Hippocampal formation (tissue), 2 donors: ENCODE data around the gene ARX.

Source experiments
- DNase-seq, 2 donors: peaks; one replicate each; lab custom pipeline; 2025; lab: John Stamatoyannopoulos, UW

ARX gene

DNA sequence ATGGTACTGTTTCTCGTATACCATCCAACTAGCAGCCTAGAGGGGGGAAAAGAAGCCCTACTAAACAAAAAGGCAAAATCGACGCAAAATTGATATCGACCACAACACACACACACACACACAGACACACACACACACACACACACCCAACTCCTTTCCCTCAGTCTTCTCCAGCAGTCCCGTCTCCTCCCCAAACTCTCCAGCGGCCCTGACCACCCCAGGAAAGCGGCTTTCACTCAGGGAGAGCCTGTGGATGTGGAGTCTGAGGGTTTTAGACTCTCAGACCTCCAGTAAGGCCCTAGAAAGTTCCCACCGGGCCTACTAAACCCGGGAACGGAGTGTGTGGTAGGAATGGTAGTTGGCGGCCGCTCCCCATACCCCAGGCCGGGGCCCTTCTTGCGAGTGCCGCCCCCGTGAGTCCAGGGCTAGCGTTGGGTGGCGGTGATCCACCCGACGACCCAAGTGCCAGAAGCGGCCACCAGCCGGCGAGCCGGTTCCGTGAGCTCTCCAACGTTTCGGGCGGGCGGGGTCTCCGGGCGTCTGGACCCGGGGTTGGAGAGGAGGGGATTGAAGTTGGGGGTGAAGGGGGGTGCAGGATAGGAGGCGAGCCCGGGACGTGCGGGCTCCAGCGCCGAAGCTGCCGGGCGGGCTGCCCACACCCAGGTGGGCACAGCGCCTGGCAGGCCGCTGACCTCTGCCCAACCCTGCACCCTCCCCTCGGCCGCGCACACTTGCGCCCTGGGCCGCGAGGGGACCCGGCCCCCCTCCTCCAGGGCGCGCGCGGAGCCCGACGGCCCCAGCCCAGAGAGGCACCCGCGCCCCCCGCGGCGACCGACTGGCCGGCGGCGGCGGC lies 13.7 kb downstream of the ARX start:
- no peak for DNase-seq

DNA sequence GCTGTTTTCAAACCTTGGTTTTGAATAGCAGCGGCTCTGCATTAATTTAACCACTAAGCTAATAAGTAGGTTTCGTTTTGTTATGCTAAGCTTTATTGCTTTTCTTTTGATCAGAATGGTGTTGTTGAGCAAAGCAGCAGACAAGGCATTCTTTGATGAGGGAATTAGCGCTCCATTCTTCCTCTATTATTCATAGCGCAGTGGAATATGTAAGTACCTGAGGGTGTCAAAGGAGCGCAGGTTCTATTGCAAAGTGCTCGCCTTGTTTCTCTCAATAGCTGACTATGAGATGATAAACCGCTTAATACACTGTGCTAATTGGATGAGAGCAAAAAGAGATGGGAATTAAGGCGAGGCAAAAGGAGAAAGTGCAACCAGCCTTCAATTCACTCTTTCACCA lies 16.3 kb downstream of the ARX start:
- DNase-seq, result no peak

DNA sequence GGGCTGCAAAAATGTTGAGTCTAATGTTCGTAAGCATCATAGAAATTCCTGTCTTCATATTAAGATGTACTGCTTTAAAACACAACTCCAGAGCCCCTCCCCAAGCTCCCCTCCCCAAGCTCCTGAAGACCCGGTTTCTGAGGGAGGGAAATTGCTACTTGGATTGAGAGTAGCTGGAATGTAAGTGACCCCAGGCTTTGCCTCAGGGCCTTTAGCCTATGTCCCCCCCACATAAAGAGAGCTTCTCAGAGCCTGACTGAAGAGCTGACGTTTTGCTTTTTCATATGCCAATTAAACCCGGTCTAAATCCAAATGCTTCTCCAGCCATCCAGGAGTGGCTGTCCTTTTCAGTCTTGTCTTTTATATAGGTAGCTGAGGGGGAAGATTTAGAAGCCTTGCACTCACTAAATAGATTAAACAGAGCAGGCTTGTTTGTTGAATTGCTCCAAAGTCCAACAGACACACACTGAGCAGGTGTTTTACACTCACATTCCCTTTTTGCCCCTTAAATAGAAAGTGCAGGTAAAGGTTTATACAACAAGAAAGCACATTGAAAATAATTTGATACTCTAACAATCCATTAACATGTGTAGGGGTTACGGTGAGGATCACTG lies 19.6 kb downstream of the ARX start:
- DNase-seq, result no peak

DNA sequence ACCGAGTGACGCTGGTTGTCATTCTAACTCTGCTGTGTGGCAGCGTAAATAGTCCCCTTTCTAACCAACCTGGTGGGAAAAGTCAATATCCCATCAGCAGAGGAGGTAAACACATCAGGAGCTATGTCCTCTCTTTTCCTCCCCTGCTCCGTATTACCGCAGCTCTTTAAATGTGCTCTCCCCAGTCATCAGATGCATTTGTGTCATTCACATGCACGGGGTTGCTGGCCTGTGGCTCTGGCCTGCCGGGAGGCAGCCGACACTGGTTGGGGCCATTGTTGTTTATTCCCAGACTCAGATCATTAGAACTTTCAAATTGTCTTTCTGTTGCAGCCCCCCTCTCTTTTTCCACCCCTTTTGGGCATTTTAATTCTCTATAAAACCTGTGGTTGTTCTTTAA lies 21.9 kb downstream of the ARX start:
- DNase-seq, result no peak

DNA sequence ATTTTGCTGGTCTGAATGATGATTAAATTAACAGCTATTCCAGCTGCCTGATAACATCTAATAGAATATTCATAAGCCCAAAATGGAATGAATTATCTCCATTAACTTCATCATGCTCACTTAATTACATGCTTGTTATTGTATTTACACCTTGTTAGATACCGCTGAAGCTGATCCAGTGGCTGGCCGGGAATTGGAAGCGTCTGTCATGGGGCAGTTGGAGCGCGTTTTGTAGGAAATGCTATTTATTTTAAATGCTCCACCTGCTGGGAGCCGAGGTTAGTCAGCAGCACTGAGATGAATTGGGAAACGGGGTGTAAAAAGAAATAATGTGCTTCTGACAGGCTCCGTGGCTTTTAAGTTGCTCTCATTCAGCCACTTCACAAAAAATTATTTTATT lies 25.2 kb downstream of the ARX start:
- DNase-seq, result no peak

DNA sequence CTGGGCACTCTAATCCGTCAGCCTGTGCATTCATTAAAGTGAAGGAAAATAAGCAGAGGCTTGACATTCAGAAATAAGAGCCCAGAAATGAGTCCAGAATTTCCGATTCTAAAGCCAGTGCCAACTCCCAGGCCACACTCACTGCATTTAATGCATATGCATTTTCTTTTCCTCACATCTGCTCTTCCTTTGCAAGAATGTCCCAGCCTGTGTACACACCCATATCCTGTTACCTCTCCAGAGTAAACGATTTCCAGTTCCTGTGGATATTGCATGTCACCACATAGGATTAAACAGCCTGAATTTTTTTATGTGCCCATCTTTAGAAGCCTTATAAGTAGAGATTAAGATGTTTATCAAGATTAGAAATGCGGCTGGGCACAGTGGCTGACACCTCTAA lies 27.5 kb downstream of the ARX start:
- DNase-seq, result no peak

DNA sequence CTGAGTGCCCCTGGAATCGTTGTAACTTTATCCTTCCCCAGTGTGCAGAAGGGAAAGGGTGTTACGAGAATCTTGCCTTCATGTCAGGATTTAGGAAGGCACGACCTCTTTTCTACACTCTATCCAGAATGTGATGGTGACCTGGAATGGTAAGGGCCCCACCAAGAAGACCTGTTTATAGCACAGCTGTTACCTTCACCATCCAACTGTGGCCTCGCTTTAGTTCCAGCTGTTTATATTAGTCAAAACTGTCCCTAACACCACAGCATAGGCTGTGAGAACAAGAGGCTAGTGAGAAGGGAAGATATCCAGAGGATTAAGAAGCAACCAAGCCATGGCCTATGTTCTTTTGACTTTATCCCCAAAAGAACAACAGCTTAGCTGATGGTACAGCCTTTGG lies 28.0 kb downstream of the ARX start:
- no peak for DNase-seq

DNA sequence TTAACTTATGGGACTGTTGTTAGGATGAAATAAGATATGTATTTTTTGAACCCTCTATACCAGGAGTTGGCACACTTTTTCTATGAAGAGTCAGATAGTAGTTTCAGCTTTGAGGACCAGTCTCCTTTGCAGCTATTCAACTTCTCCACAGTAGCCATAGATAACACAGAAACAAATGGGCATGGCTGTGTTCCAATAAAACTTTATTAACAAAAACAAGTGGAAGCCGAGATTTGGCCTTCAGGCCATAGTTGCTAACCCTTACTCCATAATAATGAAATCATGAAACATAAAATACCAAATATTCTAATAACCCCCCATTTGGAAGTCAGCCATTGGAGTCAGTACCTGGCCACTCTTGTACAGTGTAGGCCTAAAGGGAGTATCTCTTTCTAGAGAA lies 30.6 kb downstream of the ARX start:
- DNase-seq, result no peak

DNA sequence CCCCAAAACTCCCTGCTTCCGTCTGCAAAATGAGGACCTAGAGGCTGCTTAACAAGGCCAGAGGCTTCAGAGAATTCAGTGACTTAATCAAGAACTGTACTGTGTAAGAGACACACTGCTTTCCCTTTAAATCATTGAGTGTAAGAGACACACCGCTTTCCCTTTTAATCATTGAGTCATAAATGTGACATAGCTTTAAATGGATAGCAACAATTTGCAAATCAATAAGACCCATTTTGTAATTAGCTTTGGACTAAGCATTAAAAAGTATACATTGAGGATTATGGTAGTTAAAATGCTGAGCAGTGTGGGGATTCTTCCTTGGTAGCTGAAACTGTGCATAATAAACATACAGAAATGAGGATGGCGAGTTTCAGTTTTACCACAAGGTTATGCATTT lies 31.8 kb downstream of the ARX start:
- no peak for DNase-seq

DNA sequence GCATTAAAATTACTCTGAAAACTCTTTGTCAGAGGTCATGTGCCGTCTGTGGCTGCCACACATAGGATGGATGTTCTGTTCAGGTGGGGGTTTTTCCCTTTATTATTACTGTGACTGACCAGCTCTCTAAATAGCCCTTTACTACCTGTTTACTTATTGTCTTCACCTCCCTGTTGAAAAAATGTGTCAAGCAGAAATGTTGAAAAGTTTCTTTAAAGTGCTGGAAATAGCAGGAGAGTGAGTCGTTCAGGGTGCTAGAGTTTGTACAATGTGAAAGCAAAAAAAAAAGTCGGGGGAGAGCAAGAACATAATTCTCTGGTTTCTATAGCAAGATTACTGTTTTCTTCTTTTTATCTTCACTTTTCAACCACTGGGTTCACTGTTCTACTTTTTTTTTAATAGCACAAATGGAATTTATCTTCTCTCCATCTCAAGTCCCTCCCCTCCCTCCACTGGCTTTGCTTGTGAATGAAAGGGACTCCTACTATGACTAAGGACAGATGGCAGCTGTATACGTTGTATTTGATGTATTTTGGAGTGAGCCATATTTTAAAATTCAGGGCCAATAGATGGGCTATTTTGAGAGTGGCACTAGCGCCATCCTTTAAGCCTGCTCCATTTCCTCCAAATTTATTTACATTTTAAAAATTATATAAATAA lies 33.3 kb downstream of the ARX start:
- DNase-seq, result no peak

DNA sequence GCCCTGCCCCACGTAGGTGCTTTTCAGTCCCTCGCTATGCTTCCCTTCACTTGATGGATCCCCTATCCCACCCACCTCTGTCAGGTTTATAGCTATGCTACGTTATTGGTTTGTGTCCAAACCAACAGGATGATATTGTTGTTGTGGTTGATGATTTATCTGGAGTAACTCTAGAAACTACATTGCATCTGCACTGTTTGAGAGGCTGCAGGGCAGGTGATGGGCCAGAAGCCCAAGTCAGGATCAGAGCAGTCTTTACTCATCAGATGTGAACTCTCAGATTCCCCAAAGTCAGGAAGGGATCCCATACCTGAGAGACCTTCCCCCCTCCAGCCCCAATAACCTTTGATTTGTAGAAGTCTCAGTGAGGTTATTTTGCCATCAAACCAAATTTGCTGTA lies 34.7 kb downstream of the ARX start:
- no peak for DNase-seq

DNA sequence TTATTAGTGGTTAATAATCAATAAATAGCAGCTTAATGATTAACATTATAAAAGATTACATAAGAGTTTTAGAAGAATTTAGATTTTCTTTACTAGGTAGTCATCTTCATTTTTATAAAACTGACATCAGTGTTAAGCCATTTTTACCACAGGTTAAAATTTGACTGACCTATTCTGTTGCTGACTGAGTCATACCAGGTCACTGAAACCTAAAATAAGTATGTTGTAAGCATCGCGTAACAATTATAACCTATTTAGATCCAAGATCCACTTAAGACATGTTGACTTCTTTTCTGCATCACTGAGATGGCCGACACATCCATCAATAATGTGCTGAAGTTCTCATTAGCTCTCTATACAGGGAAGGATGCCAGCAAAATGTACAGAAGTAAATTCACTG lies 36.7 kb downstream of the ARX start:
- no peak for DNase-seq

DNA sequence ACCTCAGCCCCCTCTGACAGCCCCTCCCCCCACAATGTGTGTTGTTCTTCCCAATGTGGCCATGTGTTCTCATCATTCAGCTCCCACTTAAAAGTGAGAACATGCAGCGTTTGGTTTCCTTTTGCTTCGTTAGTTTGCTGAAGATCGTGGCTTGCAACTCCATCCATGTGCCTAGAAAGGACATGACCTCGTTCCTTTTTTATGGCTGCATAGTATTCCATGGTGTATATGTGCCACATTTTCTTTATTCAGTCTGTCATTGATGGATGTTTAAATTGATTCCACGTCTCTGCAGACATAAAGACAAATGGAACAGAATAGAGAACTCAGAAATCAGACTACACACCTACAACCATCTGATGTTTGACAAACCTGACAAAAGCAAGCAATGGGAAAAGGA lies 46.0 kb downstream of the ARX start:
- DNase-seq, result no peak

DNA sequence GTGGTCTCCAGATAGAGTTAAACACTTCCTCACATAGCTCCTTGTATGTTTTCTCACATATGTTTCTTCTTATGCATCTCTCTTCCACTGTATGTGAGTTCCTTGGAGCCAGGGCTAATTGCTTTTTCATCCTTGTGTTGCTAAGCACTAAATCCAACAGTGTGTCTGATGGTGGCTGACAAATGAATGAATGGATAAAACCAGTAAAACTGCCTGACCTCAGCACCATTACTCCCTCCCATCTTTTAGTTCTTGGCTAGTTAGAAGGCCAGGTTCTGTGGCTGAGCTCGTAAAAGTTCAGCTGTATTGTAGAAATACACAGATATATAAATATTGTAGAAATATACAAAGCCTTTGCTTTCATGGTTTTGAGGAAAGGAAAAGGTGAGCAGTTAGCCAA lies 50.4 kb downstream of the ARX start:
- no peak for DNase-seq

DNA sequence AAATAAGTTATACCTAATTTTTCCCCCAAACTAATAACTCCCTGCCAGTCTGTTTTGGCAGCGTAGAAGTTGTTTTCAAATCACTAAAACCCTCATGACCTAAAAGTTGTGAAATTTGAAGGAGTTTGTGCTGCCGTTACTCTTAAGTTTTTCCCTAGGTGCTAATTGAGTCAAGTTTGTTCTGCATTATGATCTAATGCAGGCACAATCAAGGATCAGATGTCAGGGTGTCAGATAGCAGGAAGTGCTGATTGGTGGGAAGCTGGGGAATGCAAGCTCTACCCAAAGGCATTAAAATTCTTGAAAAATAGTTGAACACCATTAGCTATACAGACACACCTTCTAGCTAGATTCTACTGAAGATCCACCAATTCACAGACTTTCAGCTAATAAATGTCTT lies 51.9 kb downstream of the ARX start:
- no peak for DNase-seq

DNA sequence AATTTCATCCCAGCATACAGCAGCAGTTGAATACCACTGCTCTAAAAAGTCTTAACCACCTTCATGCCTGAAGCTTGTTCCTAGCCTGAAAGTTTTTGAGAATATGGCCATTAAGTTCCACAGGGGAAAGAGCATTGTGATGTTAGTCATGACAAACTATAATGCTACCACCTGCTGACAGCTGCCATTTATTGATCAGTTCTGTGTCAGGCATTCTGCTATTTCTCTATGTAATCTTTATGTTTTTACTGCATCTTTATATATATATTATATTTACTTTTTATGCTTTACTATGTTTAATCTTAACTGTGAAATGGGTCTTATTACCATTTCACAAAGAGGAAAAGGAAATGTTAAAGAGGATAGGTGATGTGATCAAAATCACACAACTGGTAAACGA lies 54.0 kb downstream of the ARX start:
- no peak for DNase-seq

DNA sequence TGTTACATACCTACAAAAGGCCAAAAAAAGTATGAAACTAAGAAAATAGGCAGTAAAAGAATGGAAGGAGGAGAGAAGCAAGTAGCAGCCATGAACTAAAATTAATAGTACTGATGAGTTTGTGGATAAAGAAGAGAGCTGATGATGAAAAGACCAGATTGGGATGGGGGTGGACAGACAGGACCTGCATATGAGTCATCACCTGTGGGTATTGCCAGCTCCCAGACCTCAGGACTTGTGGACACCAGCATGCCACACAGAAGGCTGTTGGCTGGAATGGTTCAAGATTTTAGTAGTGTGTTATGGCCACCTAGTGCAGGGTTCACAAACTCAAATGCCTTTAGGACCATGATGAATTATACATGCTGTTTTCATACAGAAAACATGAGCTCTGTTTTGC lies 58.9 kb downstream of the ARX start:
- DNase-seq, result no peak

DNA sequence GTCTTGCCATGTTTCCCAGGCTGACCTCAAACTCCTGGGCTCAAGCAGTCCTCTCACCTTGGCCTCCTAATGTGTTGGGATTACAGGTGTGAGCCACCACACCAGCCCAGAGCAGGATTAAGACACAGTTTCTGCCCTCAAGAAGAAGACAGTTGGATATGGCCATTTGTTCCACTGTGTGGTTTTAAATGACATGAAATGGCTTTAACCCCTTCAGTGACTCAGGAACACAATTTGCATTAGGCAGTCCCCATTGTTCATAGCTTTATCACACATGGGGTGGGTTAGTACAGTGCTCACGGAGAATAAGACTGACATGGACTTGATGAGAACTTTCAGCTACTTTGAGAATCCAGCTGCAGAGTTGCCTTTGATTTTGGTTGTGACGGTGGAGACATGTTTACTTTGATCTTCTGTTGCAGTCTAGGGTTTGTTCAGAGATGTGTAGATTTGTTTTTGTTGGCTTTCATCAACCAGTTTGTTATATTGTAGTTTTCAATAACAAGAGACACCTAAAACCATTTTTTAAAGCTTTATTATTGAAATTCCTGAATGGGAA lies 60.3 kb downstream of the ARX start:
- DNase-seq, result no peak

DNA sequence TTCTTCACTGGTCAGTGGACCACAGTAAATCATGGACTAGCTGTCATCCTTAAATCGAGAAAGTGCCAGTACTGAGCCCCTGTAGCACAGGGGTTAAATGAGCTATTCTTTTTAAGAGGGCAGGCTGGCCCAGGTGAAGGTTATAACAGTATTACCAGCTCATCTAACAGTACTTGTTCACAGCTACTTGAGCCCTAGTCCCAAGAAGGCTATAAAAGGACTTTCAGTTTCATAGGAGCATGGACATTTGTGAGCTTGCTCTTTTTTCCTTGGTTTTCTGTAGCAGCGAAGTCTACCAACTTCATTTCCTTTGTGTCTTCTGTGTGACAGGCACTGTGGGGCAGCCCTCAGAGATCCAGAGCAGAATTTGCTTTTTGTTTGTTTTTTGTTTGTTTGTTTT lies 61.0 kb downstream of the ARX start:
- DNase-seq, result no peak
